Ishikawa (cell line): ENCODE results near the gene ARHGEF19.

Experiments used
- CEBPB ChIP-seq: IDR thresholded peaks from 2 replicates; pipeline ENCODE4 v1.6.1; 2012
- CREB1 ChIP-seq: IDR thresholded peaks from 2 replicates; pipeline ENCODE4 v1.6.1; 2012; ENCODE audit warnings: low read depth
- EP300 ChIP-seq: IDR thresholded peaks from 2 replicates; pipeline ENCODE4 v1.6.1; 2012; ENCODE audit warnings: borderline replicate concordance
- FOXM1 ChIP-seq: IDR thresholded peaks from 2 replicates; pipeline ENCODE4 v1.6.1; 2012; ENCODE audit warnings: low read depth, borderline replicate concordance
- NFIC ChIP-seq: IDR thresholded peaks from 2 replicates; pipeline ENCODE4 v1.6.1; 2012
- RAD21 ChIP-seq: IDR thresholded peaks from 2 replicates; pipeline ENCODE4 v1.6.1; 2012; ENCODE audit warnings: low read depth
- TAF1 ChIP-seq: IDR thresholded peaks from 2 replicates; pipeline ENCODE4 v1.6.1; 2012; ENCODE audit warnings: low read depth, mild to moderate bottlenecking
- TCF12 ChIP-seq: IDR thresholded peaks from 2 replicates; pipeline ENCODE4 v1.6.1; 2012; ENCODE audit warnings: low read depth
- TEAD4 ChIP-seq: IDR thresholded peaks from 2 replicates; pipeline ENCODE4 v1.6.1; 2012
- ZBTB7A ChIP-seq: IDR thresholded peaks from 2 replicates; pipeline ENCODE4 v1.6.1; 2012; ENCODE audit warnings: low read depth
- TF ChIP-seq, protein P1 (sequence below): IDR thresholded peaks from 2 replicates; pipeline ENCODE4 v1.6.1; 2012
- TF ChIP-seq, protein P2 (sequence below): IDR thresholded peaks from 2 replicates; pipeline ENCODE4 v1.6.1; 2012; ENCODE audit warnings: low read depth, mild to moderate bottlenecking
- TF ChIP-seq, protein P3 (sequence below): IDR thresholded peaks from 2 replicates; pipeline ENCODE4 v1.6.1; 2012

Gene ARHGEF19

DNA sequence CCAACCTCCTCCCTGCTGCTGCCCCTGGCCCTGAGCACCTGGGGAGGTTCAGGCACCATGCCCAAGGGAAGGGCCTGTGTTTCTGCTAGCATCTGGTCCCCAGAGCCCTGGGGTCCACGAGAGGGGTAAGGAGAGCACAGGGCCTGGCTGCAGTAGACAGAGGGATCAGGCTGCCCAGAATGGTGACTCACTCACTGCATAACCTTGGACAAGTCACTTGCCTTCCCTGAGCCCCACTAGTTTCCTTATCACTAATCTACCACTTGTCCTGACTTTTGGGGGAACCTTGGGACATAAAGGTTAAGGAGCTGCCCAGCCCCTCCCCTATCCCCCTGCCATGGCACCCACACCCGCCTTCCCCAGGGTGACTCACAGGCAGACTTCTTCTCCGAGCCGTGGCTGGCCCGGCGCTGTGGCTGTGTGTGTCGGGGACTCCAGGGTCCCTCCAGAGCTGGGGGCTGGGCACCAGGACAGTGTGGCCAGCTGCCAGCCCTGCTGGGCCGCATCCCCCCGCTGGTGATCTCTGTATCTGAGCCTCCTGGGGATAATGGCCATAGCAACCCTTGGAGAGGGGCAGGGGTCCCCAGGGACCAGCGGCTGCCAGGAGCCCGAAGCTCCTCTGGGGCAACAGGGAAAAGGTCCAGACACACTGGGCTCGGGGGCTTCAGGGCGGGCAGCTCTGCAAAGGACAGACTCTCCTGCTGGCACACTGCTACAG is 4.0 kb downstream of the ARHGEF19 start:
- TF ChIP-seq TCF12: no peak
- no peak for TF ChIP-seq TEAD4
- TF ChIP-seq CEBPB: no peak
- TF ChIP-seq, protein P1, sequence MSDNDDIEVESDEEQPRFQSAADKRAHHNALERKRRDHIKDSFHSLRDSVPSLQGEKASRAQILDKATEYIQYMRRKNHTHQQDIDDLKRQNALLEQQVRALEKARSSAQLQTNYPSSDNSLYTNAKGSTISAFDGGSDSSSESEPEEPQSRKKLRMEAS: no peak
- TF ChIP-seq CREB1: no peak
- no peak for TF ChIP-seq NFIC

DNA sequence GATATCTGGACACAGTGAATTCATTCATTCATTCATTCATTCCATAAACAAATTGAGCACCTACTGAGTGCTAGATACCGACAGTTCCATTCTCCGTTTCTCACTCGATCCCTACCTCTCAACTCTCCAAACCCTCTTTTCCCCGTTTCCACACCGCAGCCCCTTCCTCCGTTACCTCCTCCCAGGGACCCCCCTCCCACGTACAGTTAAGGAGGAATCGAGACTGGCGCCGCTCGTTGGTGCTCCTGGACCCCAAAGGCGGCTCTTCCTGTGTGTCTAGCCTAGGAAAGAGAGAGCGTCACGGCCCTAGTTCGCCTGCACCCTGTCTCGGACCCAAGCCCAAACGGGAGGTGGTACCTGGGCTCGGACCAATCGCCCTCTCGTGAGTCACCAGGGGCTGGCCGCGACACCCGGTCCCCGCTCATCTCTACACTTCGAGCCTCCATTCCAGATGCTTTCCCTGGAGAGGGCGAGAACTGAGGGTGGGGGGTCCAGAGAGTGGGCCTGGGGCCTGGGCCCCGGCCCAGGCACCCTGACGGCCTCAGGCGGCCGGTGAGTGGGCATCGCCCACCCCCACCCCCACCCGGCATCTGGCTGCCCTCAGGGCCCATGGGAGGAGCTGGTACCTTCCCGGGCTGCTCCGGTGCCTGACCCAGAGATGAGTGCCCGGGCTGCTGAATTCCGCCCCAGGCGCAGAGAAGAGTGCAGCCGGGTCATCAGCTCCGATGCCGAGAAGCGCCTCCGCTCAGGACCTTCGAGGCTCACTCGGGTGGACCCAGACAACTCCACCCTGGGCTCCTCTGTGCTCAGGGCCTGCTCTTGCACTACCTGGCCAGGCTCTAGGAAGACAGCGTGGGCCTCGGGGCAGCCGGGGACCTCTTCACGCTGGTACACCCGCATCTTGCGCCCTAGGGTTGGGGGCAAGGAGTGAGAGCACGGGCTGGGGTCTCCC is 4.9 kb downstream of the ARHGEF19 start:
- TF ChIP-seq, protein P1: no peak
- TF ChIP-seq, protein P2, sequence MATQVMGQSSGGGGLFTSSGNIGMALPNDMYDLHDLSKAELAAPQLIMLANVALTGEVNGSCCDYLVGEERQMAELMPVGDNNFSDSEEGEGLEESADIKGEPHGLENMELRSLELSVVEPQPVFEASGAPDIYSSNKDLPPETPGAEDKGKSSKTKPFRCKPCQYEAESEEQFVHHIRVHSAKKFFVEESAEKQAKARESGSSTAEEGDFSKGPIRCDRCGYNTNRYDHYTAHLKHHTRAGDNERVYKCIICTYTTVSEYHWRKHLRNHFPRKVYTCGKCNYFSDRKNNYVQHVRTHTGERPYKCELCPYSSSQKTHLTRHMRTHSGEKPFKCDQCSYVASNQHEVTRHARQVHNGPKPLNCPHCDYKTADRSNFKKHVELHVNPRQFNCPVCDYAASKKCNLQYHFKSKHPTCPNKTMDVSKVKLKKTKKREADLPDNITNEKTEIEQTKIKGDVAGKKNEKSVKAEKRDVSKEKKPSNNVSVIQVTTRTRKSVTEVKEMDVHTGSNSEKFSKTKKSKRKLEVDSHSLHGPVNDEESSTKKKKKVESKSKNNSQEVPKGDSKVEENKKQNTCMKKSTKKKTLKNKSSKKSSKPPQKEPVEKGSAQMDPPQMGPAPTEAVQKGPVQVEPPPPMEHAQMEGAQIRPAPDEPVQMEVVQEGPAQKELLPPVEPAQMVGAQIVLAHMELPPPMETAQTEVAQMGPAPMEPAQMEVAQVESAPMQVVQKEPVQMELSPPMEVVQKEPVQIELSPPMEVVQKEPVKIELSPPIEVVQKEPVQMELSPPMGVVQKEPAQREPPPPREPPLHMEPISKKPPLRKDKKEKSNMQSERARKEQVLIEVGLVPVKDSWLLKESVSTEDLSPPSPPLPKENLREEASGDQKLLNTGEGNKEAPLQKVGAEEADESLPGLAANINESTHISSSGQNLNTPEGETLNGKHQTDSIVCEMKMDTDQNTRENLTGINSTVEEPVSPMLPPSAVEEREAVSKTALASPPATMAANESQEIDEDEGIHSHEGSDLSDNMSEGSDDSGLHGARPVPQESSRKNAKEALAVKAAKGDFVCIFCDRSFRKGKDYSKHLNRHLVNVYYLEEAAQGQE: no peak
- TF ChIP-seq ZBTB7A: no peak
- TF ChIP-seq EP300: no peak
- no peak for TF ChIP-seq FOXM1

DNA sequence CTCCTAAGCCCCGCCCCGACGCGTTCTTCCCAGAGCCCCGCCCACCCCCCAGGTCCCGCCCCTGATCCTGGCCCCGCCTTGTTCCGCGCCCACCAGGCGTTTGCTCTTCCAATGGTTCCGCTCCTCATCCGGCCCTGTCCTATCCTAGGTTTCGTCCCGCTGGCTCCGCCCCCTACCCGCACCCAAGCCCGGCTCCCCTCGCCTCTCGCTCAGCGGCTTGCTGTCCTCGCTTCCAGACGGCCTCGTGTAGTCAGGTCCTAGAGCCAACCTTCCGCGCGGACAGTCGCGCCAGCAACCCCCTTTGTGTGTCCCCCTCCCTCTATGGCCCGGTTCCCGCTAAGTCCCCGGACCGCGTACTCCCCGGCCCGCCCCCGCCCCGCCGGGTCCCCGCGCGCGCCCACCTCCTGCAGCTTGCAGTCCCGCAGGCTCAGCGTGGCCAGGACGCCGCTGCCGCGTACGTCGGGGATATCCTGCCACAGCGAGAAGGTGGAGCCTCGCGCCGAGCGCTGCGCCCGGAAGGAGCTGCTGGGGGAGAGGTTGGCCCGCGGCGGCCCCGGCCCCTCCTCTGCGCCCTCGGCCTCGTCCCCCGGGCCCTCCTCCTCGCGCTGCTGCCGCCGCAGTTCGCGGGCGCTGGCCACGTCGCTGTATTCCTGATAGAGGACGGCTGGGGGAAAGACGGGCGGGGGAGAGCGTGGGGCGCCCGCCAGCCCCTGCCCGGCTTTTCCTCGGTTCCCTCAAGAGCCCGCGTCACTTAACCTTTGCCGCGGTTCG is 5.7 kb downstream of the ARHGEF19 start:
- TF ChIP-seq, protein P1: peak; percentile 91
- TF ChIP-seq RAD21 (peak; percentile 5; the same call in 1 of the 2 replicates), FOXM1 (no peak), TCF12 (peak; percentile 20; the same call in 1 of the 2 replicates), CREB1 (no peak), ZBTB7A (no peak; the same call in 1 of the 2 replicates)
- TF ChIP-seq, protein P3, sequence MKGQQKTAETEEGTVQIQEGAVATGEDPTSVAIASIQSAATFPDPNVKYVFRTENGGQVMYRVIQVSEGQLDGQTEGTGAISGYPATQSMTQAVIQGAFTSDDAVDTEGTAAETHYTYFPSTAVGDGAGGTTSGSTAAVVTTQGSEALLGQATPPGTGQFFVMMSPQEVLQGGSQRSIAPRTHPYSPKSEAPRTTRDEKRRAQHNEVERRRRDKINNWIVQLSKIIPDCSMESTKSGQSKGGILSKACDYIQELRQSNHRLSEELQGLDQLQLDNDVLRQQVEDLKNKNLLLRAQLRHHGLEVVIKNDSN: no peak
- TF ChIP-seq, protein P2: no peak

DNA sequence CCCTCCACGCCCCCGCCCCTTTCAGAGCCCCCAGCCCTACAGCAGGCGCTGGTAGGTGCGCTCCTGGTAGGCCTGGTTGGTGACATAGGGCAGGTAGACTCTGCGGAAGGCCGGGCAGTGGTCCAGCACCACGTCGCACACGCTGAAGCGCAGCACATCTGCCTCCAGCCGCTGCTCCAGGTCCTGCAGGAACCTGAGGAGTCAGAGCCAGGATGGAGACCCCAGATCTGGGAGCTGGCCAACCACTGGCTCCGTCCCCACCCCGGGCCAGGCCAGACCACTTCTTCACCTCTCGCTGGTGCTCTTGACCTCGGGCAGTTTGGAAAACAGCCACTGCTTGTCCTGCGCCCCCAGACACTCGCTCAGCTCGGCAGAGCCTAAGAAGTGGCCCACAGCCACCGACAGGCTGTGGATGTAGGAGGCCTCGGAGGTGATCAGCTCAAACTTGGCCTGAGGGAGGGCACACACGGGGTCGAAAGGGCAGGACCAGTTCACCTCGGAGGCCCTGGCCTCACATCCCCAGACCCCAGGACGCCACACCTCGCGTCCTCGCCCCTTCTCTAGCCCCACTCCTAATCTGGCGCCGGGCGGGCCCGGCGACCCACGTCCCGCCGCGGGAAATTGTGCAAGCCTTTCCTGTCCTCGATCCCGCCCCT is 6.4 kb downstream of the ARHGEF19 start:
- TF ChIP-seq TAF1 (peak; percentile 11; the same call in 1 of the 2 replicates), CEBPB (peak; percentile 79)
- TF ChIP-seq, protein P2: no peak
